Panc1 (cell line): ENCODE measurements around the gene C20orf202. TPM values are rescaled to one million over a fixed set of nuclear protein-coding genes. Genes with fewer than 3 reads are reported as not detected.

Source experiments
- ATAC-seq: fragments of 200-7000 bp; cut with Tn5 transposase; 2 replicates; pipeline ENCODE4 v1.9.1; 2020; ENCODE audit warnings: mild to moderate bottlenecking, moderate library complexity
- BruUV-seq: library from RNA; stranded (reverse); fragments of 400-500 nt; replicated peaks from 2 replicates; lab custom pipeline; 2021; lab: Mats Ljungman, UMichigan
- CTCF ChIA-PET: fragments of 300-600 bp; sonication (Branson Sonifier 250); formaldehyde crosslinking; loops from one replicate; lab custom pipeline; 2022; ENCODE audit warnings: antibody characterized with exemption; lab: Charles Lee
- POLR2A ChIA-PET: fragments of 300-600 bp; sonication (Branson Sonifier 250); formaldehyde crosslinking; loops from one replicate; lab custom pipeline; 2022; ENCODE audit warnings: antibody characterized with exemption; lab: Charles Lee
- DNase-seq: peaks from one replicate; pipeline ENCODE4 v3.0.0-alpha.2; 2010; ENCODE audit warnings: low read depth, low spot score
- H3K27ac ChIP-seq: 2 replicates; pipeline ENCODE4 v1.5.1; 2011; ENCODE audit warnings: mild to moderate bottlenecking, low read length, inconsistent platforms
- H3K27me3 ChIP-seq: fragments of 200-500 bp; sonication (Bioruptor generic); 2 replicates; pipeline ENCODE4 v1.6.0; 2014; ENCODE audit warnings: low read length, inconsistent platforms; ENCODE audit not compliant: control insufficient read depth, insufficient read depth
- H3K36me3 ChIP-seq: fragments of 200-500 bp; sonication (Bioruptor generic); 2 replicates; pipeline ENCODE4 v1.5.1; 2014; ENCODE audit warnings: inconsistent platforms, mild to moderate bottlenecking, low read length, moderate library complexity; ENCODE audit not compliant: control insufficient read depth, insufficient read depth
- H3K4me1 ChIP-seq: 2 replicates; pipeline ENCODE4 v1.5.1; 2011; ENCODE audit warnings: inconsistent platforms, mild to moderate bottlenecking, low read length, moderate library complexity; ENCODE audit not compliant: control insufficient read depth, insufficient read depth
- H3K4me3 ChIP-seq, 2 experiments: 2 replicates each; pipeline ENCODE4 v1.5.1; 2011 to 2012; ENCODE audit warnings: low read depth in 2 of 2, low read length in 2 of 2, mild to moderate bottlenecking in 2 of 2, inconsistent platforms in 1 of 2, moderate library complexity in 1 of 2
- H3K9me3 ChIP-seq: fragments of 200-500 bp; sonication (Bioruptor generic); 2 replicates; pipeline ENCODE4 v1.5.1; 2014; ENCODE audit warnings: low read depth, mild to moderate bottlenecking, inconsistent platforms, low read length, moderate library complexity; ENCODE audit not compliant: control insufficient read depth, insufficient read depth
- POLR2AphosphoS5 ChIP-seq: IDR thresholded peaks from 2 replicates; pipeline ENCODE4 v1.6.1; 2012; ENCODE audit warnings: mild to moderate bottlenecking, low read depth, low read length, moderate library complexity
- SIN3A ChIP-seq: IDR thresholded peaks from 2 replicates; pipeline ENCODE4 v1.6.1; 2012; ENCODE audit warnings: low read depth, mild to moderate bottlenecking, low read length, moderate library complexity, borderline replicate concordance; ENCODE audit not compliant: insufficient read depth
- TCF7L2 ChIP-seq: IDR thresholded peaks from 2 replicates; pipeline ENCODE4 v1.6.1; 2011; ENCODE audit warnings: mild to moderate bottlenecking, low read depth, low read length, inconsistent platforms
- in situ Hi-C: cut with HindIII; loops from 2 replicates; pipeline ENCODE4 v1.10.0; 2016; ENCODE audit warnings: low sequenced_read_pairs, low pct_unique_long_range_greater_than_20kb
- intact Hi-C: fragments of 100-400 bp; cut with micrococcal nuclease; formaldehyde crosslinking; loops from one replicate; pipeline ENCODE4 v1.10.0; 2022; ENCODE audit not compliant: unreplicated experiment
- total RNA-seq: library from RNA; stranded (reverse); gene quantifications from one replicate; pipeline ENCODE4 v1.2.1, GENCODE V29; 2021; ENCODE audit not compliant: unreplicated experiment
- TF ChIP-seq, protein P1 (sequence below), 2 experiments: IDR thresholded peaks; 2 replicates each; pipeline ENCODE4 v1.6.1; 2011 to 2012; ENCODE audit warnings: low read depth in 2 of 2, control low read depth in 1 of 2, low read length in 1 of 2, mild to moderate bottlenecking in 1 of 2, moderate library complexity in 1 of 2; ENCODE audit not compliant: insufficient read depth in 1 of 2
- TF ChIP-seq, protein P2 (sequence below): fragments of 450-650 bp; IDR thresholded peaks from 2 replicates; pipeline ENCODE4 v1.5.1; 2017; ENCODE audit warnings: mild to moderate bottlenecking

C20orf202 gene
- total RNA-seq, 1 experiment from 2014 or later = not detected

DNA sequence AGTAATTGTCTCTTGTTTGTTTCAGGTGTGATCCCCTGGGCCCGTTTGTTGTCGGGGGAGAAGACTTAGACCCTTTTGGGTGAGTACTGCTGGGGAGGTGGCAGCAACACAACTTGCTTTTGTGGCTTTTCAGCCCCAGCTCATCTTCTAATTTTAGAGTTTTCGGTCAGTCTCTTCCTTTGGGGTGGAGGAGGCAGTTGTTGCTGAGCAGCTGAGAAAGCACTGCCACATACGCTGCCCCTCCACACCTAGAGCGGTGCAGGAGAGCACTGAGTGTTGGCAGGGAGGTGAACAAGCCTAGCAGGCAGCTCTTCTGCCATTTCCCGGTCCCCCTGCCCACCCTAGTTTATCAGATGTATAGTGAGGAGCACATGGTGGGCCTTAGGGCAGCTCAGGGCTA is 40.1 kb upstream of the C20orf202 start:
- ChIA-PET POLR2A (no interaction called here), CTCF (no interaction called here)
- peaks cover 4% of the 10 kb centered on the region; the same call in 1 of the 2 replicates for H3K36me3 ChIP-seq
- no peaks in the 10 kb centered on the region for H3K27me3 ChIP-seq
- no peak for ATAC-seq
- H3K9me3 ChIP-seq = no peaks in the 10 kb centered on the region
- no peak overlapping the region for H3K27ac ChIP-seq
- in situ Hi-C loops (no loop called here), intact Hi-C loops (no loop called here)
- no peak for DNase-seq
- no peaks in the 10 kb centered on the region for H3K4me1 ChIP-seq
- TF ChIP-seq SIN3A = no peak
- TF ChIP-seq TCF7L2 = no peak
- TF ChIP-seq, protein P1, sequence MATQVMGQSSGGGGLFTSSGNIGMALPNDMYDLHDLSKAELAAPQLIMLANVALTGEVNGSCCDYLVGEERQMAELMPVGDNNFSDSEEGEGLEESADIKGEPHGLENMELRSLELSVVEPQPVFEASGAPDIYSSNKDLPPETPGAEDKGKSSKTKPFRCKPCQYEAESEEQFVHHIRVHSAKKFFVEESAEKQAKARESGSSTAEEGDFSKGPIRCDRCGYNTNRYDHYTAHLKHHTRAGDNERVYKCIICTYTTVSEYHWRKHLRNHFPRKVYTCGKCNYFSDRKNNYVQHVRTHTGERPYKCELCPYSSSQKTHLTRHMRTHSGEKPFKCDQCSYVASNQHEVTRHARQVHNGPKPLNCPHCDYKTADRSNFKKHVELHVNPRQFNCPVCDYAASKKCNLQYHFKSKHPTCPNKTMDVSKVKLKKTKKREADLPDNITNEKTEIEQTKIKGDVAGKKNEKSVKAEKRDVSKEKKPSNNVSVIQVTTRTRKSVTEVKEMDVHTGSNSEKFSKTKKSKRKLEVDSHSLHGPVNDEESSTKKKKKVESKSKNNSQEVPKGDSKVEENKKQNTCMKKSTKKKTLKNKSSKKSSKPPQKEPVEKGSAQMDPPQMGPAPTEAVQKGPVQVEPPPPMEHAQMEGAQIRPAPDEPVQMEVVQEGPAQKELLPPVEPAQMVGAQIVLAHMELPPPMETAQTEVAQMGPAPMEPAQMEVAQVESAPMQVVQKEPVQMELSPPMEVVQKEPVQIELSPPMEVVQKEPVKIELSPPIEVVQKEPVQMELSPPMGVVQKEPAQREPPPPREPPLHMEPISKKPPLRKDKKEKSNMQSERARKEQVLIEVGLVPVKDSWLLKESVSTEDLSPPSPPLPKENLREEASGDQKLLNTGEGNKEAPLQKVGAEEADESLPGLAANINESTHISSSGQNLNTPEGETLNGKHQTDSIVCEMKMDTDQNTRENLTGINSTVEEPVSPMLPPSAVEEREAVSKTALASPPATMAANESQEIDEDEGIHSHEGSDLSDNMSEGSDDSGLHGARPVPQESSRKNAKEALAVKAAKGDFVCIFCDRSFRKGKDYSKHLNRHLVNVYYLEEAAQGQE (IDR thresholded peaks at IDR 0.05; ENCODE audit: insufficient read depth in 1 of 2, low read depth in 2 of 2, low read length in 1 of 2) = no peak
- TF ChIP-seq POLR2AphosphoS5 = no peak
- TF ChIP-seq, protein P2, sequence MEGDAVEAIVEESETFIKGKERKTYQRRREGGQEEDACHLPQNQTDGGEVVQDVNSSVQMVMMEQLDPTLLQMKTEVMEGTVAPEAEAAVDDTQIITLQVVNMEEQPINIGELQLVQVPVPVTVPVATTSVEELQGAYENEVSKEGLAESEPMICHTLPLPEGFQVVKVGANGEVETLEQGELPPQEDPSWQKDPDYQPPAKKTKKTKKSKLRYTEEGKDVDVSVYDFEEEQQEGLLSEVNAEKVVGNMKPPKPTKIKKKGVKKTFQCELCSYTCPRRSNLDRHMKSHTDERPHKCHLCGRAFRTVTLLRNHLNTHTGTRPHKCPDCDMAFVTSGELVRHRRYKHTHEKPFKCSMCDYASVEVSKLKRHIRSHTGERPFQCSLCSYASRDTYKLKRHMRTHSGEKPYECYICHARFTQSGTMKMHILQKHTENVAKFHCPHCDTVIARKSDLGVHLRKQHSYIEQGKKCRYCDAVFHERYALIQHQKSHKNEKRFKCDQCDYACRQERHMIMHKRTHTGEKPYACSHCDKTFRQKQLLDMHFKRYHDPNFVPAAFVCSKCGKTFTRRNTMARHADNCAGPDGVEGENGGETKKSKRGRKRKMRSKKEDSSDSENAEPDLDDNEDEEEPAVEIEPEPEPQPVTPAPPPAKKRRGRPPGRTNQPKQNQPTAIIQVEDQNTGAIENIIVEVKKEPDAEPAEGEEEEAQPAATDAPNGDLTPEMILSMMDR = no peak
- no peak overlapping the region for H3K4me3 ChIP-seq
- BruUV-seq = no TSS peak

DNA sequence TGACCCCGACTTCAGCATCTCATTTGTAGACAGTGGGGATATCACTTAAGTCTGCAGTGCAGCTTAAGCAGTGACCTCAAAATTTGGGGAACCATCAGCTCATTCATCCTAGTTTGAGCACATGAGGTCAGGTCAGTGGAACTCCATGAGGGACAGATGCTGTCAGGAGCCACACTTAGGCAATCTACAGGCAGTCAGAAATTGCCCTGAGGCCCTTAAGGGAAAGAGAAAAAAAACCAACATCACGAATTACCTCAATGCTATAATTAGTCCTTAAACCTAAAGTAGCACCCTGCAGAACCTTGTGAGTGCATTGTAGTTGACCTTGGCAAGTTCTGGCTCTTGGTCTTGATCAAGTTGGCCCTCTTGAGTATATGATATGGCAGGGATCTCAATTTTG is 39.6 kb upstream of the C20orf202 start:
- CTCF ChIA-PET = no interaction called here
- DNase-seq (no peak), ATAC-seq (no peak)
- POLR2A ChIA-PET = no interaction called here
- H3K27me3 ChIP-seq = no peaks in the 10 kb centered on the region
- in situ Hi-C loops = no loop called here
- intact Hi-C loops = no loop called here
- BruUV-seq = no TSS peak
- peaks cover 4% of the 10 kb centered on the region; the same call in 1 of the 2 replicates for H3K36me3 ChIP-seq
- H3K4me1 ChIP-seq = no peaks in the 10 kb centered on the region
- no peak overlapping the region for H3K27ac ChIP-seq
- no peak overlapping the region for H3K4me3 ChIP-seq
- no peaks in the 10 kb centered on the region for H3K9me3 ChIP-seq
- TF ChIP-seq SIN3A (no peak), TCF7L2 (no peak), POLR2AphosphoS5 (no peak)
- TF ChIP-seq, protein P1 (IDR thresholded peaks at IDR 0.05; ENCODE audit: insufficient read depth in 1 of 2, low read depth in 2 of 2, low read length in 1 of 2) = no peak
- TF ChIP-seq, protein P2 = no peak
